ENCODE measurements around the gene PRSS21.

The PRSS21 gene

DNA sequence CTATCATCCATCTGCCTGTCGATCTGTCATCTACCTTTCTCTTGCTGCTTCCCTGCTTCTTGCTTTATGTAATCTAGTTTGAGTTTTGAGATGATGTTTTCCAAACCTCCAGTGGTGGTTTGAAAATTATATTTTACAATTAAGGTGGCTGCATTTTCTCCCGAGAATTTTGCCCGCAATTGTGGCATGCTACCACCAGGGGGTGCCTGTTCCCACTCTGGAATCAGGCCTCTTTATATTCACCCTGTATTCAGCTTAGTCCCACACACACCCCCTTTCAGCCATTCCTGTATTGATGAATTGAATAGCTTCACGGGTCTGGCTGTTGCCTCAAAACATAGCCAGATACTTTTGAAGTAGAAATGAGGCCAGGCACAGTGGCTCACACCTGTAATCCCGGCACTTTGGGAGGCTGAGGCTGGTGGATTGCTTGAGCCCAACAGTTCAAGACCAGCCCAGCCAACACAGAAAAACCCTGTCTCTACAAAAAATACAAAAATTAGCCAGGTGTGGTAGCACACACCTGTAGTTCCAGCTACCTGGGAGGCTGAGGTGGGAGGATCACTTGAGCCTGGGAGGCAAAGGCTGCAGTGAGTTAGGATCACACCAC is 37.8 kb downstream of the PRSS21 start:
- Histone ChIP-seq H3K36me3 (ENCODE audit: insufficient read depth, low read length) (no peaks in the 10 kb centered on the region), H3K27me3 (ENCODE audit: insufficient read depth, low read length) (peaks cover 27% of the 10 kb centered on the region), H3K9ac (ENCODE audit: low read depth, low read length) (no peak overlapping the region), H3K4me1 (ENCODE audit: insufficient read depth, low read length) (no peaks in the 10 kb centered on the region), H3K27ac (ENCODE audit: low read depth, low read length) (no peak overlapping the region), H3K4me3 (ENCODE audit: low read length) (no peak overlapping the region), H3K9me3 (ENCODE audit: insufficient read depth, low read depth, low read length) (peaks cover 10% of the 10 kb centered on the region)
- WGBS = 53% methylated on average over 5 of the region's 5 CpGs

DNA sequence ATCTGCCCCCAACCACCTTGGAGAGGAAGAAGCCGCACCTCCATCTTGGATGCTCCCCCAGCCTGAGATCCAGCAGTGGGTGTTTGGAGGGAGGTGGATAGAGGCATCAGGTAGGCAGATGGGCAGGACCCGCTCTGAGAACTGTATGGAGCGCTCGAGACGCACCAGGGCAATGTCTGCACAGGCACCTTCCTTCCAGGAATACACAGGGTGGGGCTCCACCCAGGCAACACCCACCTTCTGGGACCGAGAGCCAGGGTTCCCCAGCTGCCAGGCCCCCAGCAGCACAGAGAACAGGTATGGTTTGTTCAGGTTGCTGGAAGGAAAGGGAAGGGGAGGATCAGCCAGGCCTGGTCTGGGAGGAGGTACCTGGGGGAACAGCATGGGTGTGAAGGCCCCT is 38.5 kb downstream of the PRSS21 start:
- 92% methylated on average over 6 of the region's 6 CpGs for WGBS

DNA sequence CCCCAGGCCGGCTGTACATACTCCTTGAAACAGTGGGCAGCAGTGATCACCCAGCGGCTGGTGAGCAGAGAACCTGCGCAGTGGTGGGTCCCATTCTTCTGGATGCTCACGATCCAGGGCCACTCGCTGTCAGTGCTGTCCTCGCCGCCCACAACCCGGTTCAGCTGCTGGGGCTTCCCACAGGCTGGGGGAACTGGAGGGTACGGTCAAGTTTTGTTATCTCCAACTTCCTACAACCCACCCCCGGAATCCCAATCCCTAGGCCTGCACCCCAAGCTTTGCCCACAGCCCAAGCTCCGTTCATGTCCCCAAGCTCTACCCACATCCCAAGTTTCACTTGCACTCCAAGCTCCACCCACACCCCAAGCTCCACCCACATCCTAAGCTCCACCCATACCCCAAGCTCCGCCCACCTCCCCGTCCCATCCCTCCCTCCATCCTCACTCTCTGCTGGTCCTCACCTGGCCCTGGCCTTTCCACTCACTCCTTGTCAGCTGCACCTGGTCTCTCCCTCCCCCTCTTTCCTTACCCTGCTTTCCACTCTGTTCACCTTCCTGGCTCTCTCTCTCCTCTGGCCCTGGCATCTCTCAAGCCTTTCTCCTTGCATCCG is 39.1 kb downstream of the PRSS21 start:
- H3K27me3 ChIP-seq (ENCODE audit: insufficient read depth, low read length) = peaks cover 25% of the 10 kb centered on the region
- H3K36me3 ChIP-seq (ENCODE audit: insufficient read depth, low read length) = no peaks in the 10 kb centered on the region
- H3K4me1 ChIP-seq (ENCODE audit: insufficient read depth, low read length) = no peaks in the 10 kb centered on the region
- H3K9me3 ChIP-seq (ENCODE audit: insufficient read depth, low read depth, low read length) = peaks cover 13% of the 10 kb centered on the region
- no peak overlapping the region for H3K27ac ChIP-seq (ENCODE audit: low read depth, low read length)
- no peak overlapping the region for H3K4me3 ChIP-seq (ENCODE audit: low read length)
- no peak overlapping the region for H3K9ac ChIP-seq (ENCODE audit: low read depth, low read length)
- WGBS = 89% methylated on average over 14 of the region's 14 CpGs

More for the DNA sequence above, 38.5 kb downstream of the PRSS21 start:
- Histone ChIP-seq H3K9ac (ENCODE audit: low read depth, low read length) (no peak overlapping the region), H3K4me1 (ENCODE audit: insufficient read depth, low read length) (no peaks in the 10 kb centered on the region), H3K9me3 (ENCODE audit: insufficient read depth, low read depth, low read length) (peaks cover 10% of the 10 kb centered on the region), H3K27ac (ENCODE audit: low read depth, low read length) (no peak overlapping the region), H3K36me3 (ENCODE audit: insufficient read depth, low read length) (no peaks in the 10 kb centered on the region), H3K4me3 (ENCODE audit: low read length) (no peak overlapping the region), H3K27me3 (ENCODE audit: insufficient read depth, low read length) (peaks cover 25% of the 10 kb centered on the region)

DNA sequence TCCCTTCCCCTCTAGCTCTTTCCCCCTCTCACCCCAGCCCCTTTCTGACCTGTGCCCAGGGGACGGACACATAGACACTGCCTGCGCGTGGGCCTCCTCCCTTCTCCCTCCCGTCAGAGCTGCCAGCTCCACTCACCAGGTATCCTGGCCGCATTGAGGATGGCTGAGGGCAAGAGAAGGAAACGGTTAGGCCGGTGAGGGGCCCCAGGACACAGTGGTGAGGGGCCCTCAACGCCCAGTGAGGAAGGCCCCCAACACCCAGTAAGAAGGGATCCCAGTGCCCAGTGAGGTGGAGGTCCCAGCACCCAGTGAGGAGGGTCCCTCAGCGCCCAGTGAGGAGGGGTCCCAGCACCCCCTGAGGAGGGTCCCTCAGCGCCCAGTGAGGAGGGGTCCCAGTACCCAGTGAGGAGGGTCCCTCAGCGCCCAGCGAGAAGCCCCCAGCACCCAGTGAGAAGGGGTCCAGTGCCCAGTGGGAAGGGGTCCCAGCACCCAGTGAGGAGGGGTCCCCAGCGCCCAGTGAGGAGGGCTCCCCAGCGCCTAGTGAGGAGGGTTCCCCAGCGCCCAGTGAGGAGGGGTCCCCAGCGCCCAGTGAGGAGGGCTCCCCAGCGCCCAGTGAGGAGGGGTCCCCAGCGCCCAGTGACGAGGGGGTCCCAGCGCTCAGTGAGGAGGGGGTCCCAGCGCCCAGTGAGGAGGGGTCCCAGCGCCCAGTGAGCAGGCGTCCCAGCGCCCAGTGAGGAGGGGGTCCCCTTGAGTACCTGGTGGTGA is 39.8 kb downstream of the PRSS21 start:
- Histone ChIP-seq H3K36me3 (ENCODE audit: insufficient read depth, low read length) (no peaks in the 10 kb centered on the region), H3K4me1 (ENCODE audit: insufficient read depth, low read length) (no peaks in the 10 kb centered on the region), H3K9me3 (ENCODE audit: insufficient read depth, low read depth, low read length) (peaks cover 16% of the 10 kb centered on the region), H3K27me3 (ENCODE audit: insufficient read depth, low read length) (peaks cover 25% of the 10 kb centered on the region), H3K27ac (ENCODE audit: low read depth, low read length) (no peak overlapping the region), H3K9ac (ENCODE audit: low read depth, low read length) (no peak overlapping the region), H3K4me3 (ENCODE audit: low read length) (no peak overlapping the region)
- WGBS = 90% methylated on average over 22 of the region's 24 CpGs

DNA sequence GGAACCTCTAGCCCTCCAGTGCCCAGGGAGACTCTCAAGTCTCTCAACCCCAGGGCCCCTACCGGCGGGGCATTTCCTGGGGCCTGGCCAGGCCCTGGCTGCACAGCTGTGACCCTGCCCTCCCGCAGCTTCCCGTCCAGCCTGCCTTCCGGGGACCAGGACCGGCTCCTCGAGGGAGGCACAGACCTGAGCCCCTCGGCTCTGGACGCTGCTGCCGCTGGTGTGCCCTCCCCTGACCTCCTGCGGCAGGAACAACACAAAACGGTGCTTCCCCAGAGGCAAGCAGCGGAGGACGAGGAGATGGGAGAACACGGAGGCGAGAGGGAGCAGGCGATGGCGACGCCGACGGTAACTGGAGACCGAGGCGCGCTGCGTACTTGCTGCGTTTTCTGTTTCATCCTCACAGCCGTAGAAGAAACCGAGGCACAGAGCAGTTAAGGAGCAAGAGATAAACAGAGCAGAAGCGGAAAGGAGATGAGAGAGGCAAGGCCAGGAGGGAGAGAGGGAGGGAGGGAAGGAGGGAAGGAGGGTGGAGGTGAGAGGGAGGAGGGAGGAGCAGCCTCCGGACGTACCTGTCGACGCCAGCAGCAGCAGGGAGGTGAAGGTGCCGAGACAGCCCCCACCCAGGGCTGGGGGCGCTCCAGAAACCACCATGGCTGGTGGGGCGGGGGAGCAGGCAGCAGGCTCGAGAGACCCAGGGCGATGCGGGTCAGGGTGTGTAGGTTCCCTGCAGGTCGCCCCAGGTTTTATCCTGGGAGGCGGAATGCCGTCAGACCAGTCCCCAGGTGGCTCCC is 40.6 kb downstream of the PRSS21 start, which contains the start of gene PRSS22:
PRSS22 (minus strand) TSS at position 720 of the 794 bp plus-strand sequence; CDS start at position 654, 66 bp downstream.
- 8% methylated on average over 42 of the region's 42 CpGs for WGBS
- no peak within 1 kb of the TSS for H3K9ac ChIP-seq (ENCODE audit: low read depth, low read length)
- H3K9me3 ChIP-seq (ENCODE audit: insufficient read depth, low read depth, low read length) = peaks cover 16% of the 10 kb centered on the region
- peaks cover 25% of the 10 kb centered on the region for H3K27me3 ChIP-seq (ENCODE audit: insufficient read depth, low read length)
- no peaks in the 10 kb centered on the region for H3K4me1 ChIP-seq (ENCODE audit: insufficient read depth, low read length)
- H3K4me3 ChIP-seq (ENCODE audit: low read length) = peak within 1 kb of the TSS; percentile 47
- no peak within 1 kb of the TSS for H3K27ac ChIP-seq (ENCODE audit: low read depth, low read length)
- H3K36me3 ChIP-seq (ENCODE audit: insufficient read depth, low read length) = no peaks in the 10 kb centered on the region

DNA sequence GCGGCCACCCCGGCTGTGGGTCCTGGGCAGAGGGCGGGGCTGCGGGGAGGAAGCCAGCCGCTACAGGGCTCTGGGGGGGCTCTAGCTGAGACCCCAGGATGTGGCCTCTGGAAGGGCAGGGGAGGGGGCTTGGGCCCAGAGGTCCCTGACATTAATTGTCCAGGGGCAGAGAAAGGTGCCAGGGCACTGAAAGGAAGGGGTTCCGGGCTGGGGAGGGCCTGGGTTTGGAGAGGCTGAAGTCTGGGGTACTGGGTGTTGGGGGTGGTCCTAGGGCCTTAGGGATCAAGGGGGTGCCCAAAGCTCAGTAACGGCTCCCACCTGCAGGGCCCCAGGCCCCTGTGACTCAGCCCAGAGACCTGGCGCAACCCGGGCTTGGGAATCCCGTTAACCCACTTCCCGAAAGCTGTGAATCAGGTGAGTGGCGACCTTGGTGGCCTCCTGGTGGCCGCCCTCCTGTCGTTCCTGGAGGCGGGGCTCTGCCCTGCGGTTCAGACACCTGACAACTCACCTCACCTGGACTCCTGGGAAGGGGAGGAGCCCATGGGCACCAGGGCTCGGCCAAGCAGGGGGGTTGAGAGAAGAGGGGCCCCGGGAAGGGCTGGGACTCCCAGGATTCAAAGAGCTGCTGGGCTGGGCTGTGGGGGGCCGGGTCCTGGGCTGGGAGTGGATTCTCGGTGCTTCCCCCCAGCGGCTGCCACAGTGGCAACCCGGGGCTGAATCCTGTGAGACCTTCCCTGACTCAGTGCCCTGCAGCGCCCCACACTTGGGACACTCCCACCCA is 41.4 kb downstream of the PRSS21 start:
- H3K27me3 ChIP-seq (ENCODE audit: insufficient read depth, low read length) = peaks cover 26% of the 10 kb centered on the region
- no peaks in the 10 kb centered on the region for H3K36me3 ChIP-seq (ENCODE audit: insufficient read depth, low read length)
- peak overlapping the region; percentile 47 for H3K4me3 ChIP-seq (ENCODE audit: low read length)
- no peaks in the 10 kb centered on the region for H3K4me1 ChIP-seq (ENCODE audit: insufficient read depth, low read length)
- peaks cover 16% of the 10 kb centered on the region for H3K9me3 ChIP-seq (ENCODE audit: insufficient read depth, low read depth, low read length)
- 17% methylated on average over 23 of the region's 23 CpGs for WGBS
- H3K9ac ChIP-seq (ENCODE audit: low read depth, low read length) = no peak overlapping the region
- H3K27ac ChIP-seq (ENCODE audit: low read depth, low read length) = no peak overlapping the region

DNA sequence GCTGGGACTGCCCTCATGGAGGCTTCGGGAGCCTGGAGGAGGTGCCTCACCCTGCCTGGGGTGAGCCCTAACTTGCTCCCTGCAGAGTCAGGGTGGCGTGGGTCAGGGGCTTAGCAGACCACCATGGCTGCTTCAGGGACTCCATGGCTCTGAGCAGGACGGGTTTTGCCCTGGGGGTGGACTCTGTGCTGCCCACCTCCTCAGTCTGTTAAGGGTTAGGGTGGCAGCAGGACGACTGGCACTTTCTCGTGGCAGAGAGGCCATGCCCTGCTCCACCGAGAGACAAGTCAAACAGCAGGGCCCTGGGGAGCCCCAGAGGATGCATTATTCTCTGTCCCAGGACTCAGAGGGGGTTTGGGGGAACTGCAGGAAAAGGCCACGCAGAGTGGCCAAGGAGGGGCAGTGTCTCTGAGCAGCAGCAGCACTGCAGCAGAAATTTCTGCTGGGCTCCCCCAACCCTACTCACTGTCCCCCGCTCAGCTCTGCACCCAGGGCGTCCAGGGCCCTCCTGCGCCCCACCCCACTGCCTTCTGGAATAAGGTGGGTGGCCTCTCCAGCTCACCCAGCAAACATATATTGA is 42.7 kb downstream of the PRSS21 start:
- H3K27ac ChIP-seq (ENCODE audit: low read depth, low read length) = no peak overlapping the region
- WGBS = 79% methylated on average over 10 of the region's 10 CpGs
- H3K27me3 ChIP-seq (ENCODE audit: insufficient read depth, low read length) = peaks cover 38% of the 10 kb centered on the region
- no peak overlapping the region for H3K9ac ChIP-seq (ENCODE audit: low read depth, low read length)
- no peak overlapping the region for H3K4me3 ChIP-seq (ENCODE audit: low read length)
- no peaks in the 10 kb centered on the region for H3K4me1 ChIP-seq (ENCODE audit: insufficient read depth, low read length)
- H3K36me3 ChIP-seq (ENCODE audit: insufficient read depth, low read length) = no peaks in the 10 kb centered on the region
- peaks cover 7% of the 10 kb centered on the region for H3K9me3 ChIP-seq (ENCODE audit: insufficient read depth, low read depth, low read length)

DNA sequence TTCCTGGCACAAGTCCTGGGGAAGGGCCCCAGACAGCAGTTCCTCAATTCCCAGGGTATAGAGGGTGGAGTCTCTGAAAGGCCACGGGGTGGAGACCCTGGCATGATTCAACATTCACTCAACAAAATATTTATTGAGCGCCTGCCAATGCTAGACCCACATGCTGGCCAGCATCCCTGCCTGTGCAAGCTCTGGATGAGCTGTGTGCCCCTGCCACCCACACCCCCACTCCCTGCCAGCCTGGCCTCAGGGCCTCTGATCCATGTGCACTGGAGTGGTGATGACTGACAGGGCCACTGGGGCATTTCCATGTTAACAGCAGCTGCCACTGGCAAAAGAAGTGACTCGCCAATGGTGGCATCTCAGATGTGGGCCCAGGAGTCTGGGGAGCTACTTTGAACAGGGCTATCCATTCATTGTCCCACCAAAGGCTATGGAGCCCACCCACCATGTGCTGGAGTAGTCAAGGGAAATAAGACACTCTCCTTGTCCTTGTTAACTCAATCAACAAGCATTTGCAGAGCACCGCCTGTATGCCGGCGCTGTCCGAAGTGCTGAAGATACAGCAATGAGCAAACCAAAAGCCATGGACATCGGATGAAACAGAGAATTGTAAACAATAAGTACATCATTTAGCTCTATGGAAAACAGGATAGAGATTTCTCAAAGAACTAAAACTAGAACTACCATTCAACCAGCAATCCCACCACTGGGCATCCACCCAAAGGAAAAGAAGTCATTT is 44.0 kb downstream of the PRSS21 start:
- Histone ChIP-seq H3K9me3 (ENCODE audit: insufficient read depth, low read depth, low read length) (peaks cover 5% of the 10 kb centered on the region; the same call in 1 of the 2 replicates), H3K4me3 (ENCODE audit: low read length) (no peak overlapping the region), H3K36me3 (ENCODE audit: insufficient read depth, low read length) (no peaks in the 10 kb centered on the region), H3K27me3 (ENCODE audit: insufficient read depth, low read length) (peaks cover 51% of the 10 kb centered on the region), H3K27ac (ENCODE audit: low read depth, low read length) (no peak overlapping the region), H3K4me1 (ENCODE audit: insufficient read depth, low read length) (no peaks in the 10 kb centered on the region), H3K9ac (ENCODE audit: low read depth, low read length) (no peak overlapping the region)
- WGBS = 70% methylated on average over 8 of the region's 8 CpGs

DNA sequence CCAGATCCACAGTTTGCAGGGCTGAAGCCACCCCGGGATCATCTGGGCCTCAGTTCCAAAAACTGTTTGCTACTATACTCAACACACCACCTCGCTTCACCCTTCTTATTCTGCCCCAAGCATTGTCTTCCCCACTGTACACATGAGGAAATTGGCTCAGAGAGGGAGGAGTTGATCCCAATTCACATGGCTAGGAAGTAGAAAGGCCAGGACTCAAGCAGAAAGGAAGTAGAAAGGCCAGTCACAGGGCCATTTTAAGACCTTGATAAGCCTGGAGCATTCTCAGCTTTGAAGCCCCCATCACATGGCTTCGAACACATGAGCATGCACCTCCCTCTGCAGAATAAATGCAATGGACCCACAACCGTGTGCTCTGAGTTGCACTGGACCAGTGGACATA is 48.6 kb downstream of the PRSS21 start:
- Histone ChIP-seq H3K4me1 (ENCODE audit: insufficient read depth, low read length) (no peaks in the 10 kb centered on the region), H3K9me3 (ENCODE audit: insufficient read depth, low read depth, low read length) (peaks cover 5% of the 10 kb centered on the region; the same call in 1 of the 2 replicates), H3K4me3 (ENCODE audit: low read length) (no peak overlapping the region), H3K27me3 (ENCODE audit: insufficient read depth, low read length) (peaks cover 52% of the 10 kb centered on the region), H3K9ac (ENCODE audit: low read depth, low read length) (no peak overlapping the region), H3K27ac (ENCODE audit: low read depth, low read length) (no peak overlapping the region), H3K36me3 (ENCODE audit: insufficient read depth, low read length) (no peaks in the 10 kb centered on the region)
- 78% methylated on average over 4 of the region's 4 CpGs for WGBS
